Natural killer cell (primary cell): ENCODE data around the gene APIP. TPM values are rescaled to one million over a fixed set of nuclear protein-coding genes. Genes with fewer than 3 reads are reported as not detected.

ENCODE experiments used
- ATAC-seq, 3 donors: fragments of 150-1000 bp in 2 of 3; fragments of 200-7000 bp in 1 of 3; cut with Tn5 transposase; 1 replicate in 1 of 3; 2 replicates in 2 of 3; pipeline ENCODE4 v1.10.0; 2021; ENCODE audit warnings: mild to moderate bottlenecking in 2 of 3, moderate library complexity in 2 of 3
- DNase-seq, 2 donors: peaks; one replicate each; pipeline versions ENCODE4 v3.0.0 to v3.0.0-alpha.2; 2013 to 2021; ENCODE audit warnings: mixed read lengths in 1 of 2
- H3K27ac ChIP-seq: one replicate; pipeline ENCODE4 v1.5.1; 2013; ENCODE audit warnings: mild to moderate bottlenecking, low read length
- H3K27me3 ChIP-seq: one replicate; pipeline ENCODE4 v1.6.1; 2013; ENCODE audit warnings: low read length; ENCODE audit not compliant: control insufficient read depth, insufficient read depth
- H3K36me3 ChIP-seq: one replicate; pipeline ENCODE4 v1.6.1; 2013; ENCODE audit warnings: low read length; ENCODE audit not compliant: control insufficient read depth, insufficient read depth
- H3K4me1 ChIP-seq: one replicate; pipeline ENCODE4 v1.6.1; 2013; ENCODE audit warnings: low read length; ENCODE audit not compliant: control insufficient read depth, insufficient read depth
- H3K4me3 ChIP-seq: one replicate; pipeline ENCODE4 v1.5.1; 2013; ENCODE audit warnings: low read length
- H3K9me3 ChIP-seq: one replicate; pipeline ENCODE4 v1.6.1; 2013; ENCODE audit warnings: low read length; ENCODE audit not compliant: control insufficient read depth, insufficient read depth
- H3K27ac Mint-ChIP-seq, 2 donors: one replicate each; pipeline ENCODE4 v1.8.0; 2022; ENCODE audit warnings: mild to moderate bottlenecking in 2 of 2, mixed read lengths in 2 of 2, moderate library complexity in 1 of 2
- H3K27me3 Mint-ChIP-seq, 2 donors: one replicate each; pipeline ENCODE4 v1.8.0; 2022; ENCODE audit warnings: low read depth in 2 of 2, mixed read lengths in 2 of 2
- H3K36me3 Mint-ChIP-seq: one replicate; pipeline ENCODE4 v1.8.0; 2022; ENCODE audit warnings: mixed read lengths
- H3K4me1 Mint-ChIP-seq, 2 donors: one replicate each; pipeline ENCODE4 v1.8.0; 2022; ENCODE audit warnings: mixed read lengths in 2 of 2
- H3K4me3 Mint-ChIP-seq: one replicate; pipeline ENCODE4 v1.8.0; 2022; ENCODE audit warnings: mild to moderate bottlenecking, moderate library complexity, mixed read lengths
- H3K9me3 Mint-ChIP-seq, 2 donors: one replicate each; pipeline ENCODE4 v1.8.0; 2022; ENCODE audit warnings: mixed read lengths in 2 of 2
- CTCF ChIP-seq: fragments of 200-600 bp; IDR thresholded peaks from one replicate; pipeline ENCODE4 v1.8.0; 2022; ENCODE audit warnings: antibody characterized with exemption
- WGBS: methylation state at CpG from one replicate; pipeline ENCODE4 v1.1.7; 2013; ENCODE audit warnings: missing lambda C conversion rate; ENCODE audit not compliant: insufficient coverage; 5-methylcytosine and 5-hydroxymethylcytosine counted together
- intact Hi-C: fragments of 100-400 bp; cut with micrococcal nuclease; formaldehyde crosslinking; loops from one replicate; pipeline ENCODE4 v1.14.2; 2022
- total RNA-seq, 4 donors: library from RNA; stranded (reverse); fragments of 120-200 nt in 1 of 4; gene quantifications; one replicate each; pipeline versions ENCODE4 v1.2.3 to v1.2.4, GENCODE V29; 2013 to 2022

Gene APIP
- 1 to 10 TPM; 6.6 to 9.4 (median 8.1) TPM for total RNA-seq
- 25.5 TPM for total RNA-seq (2013)

- ATAC-seq: peak; percentile 86 to 94 (median 91)
- intact Hi-C loops: loop anchor here (2.0 to 5.0 kb wide), 2 partner anchors 251 to 811 kb away; partner anchors contain the start of gene NAT10
- Histone ChIP-seq H3K27me3 (no peaks in the 10 kb centered on the region), H3K27ac (peak within 1 kb of the TSS; percentile 90), H3K36me3 (no peaks in the 10 kb centered on the region), H3K4me3 (peak within 1 kb of the TSS; percentile 96), H3K4me1 (peaks cover 14% of the 10 kb centered on the region), H3K9me3 (no peaks in the 10 kb centered on the region)
- peaks cover 41% of the 10 kb centered on the region in 2 donors for H3K4me1 Mint-ChIP-seq
- H3K9me3 Mint-ChIP-seq: no peaks in the 10 kb centered on the region
- under 1% methylated on average over 79 of the region's 79 CpGs for WGBS
- peak within 1 kb of the TSS; percentile 95 to 98 for H3K27ac Mint-ChIP-seq
- no peaks in the 10 kb centered on the region for H3K36me3 Mint-ChIP-seq
- peak; percentile 88 to 94 for DNase-seq
- peak within 1 kb of the TSS; percentile 97 for H3K4me3 Mint-ChIP-seq
- TF ChIP-seq CTCF: no peak
- H3K27me3 Mint-ChIP-seq: no peaks in the 10 kb centered on the region
Measured at GRCh38 chr11:34916015-34916842, at the start of gene APIP, which contains the start of gene PDHX. Gene APIP, minus strand, starts transcription at chr11:34916379. Its CDS starts 95 bp downstream, at chr11:34916284. Gene PDHX, plus strand, starts transcription at chr11:34916618. Its CDS starts 38 bp downstream, at chr11:34916656.

- Histone ChIP-seq H3K4me3 (no peak overlapping the region), H3K27ac (no peak overlapping the region), H3K27me3 (no peaks in the 10 kb centered on the region), H3K36me3 (peaks cover 30% of the 10 kb centered on the region), H3K9me3 (no peaks in the 10 kb centered on the region), H3K4me1 (no peaks in the 10 kb centered on the region)
- ATAC-seq (no peak), DNase-seq (no peak)
- Mint-ChIP-seq H3K4me3 (no peak overlapping the region), H3K36me3 (no peaks in the 10 kb centered on the region), H3K9me3 (no peaks in the 10 kb centered on the region), H3K27me3 (no peaks in the 10 kb centered on the region), H3K4me1 (no peaks in the 10 kb centered on the region), H3K27ac (no peak overlapping the region)
- TF ChIP-seq CTCF: no peak
- WGBS: 100% methylated on average over 2 of the region's 3 CpGs
- intact Hi-C loops: no loop called here
Measured at GRCh38 chr11:34964610-34965331, 48.6 kb upstream of the APIP start.

- Mint-ChIP-seq H3K9me3 (no peaks in the 10 kb centered on the region), H3K4me1 (no peaks in the 10 kb centered on the region), H3K36me3 (no peaks in the 10 kb centered on the region), H3K27ac (no peak overlapping the region), H3K4me3 (no peak overlapping the region), H3K27me3 (no peaks in the 10 kb centered on the region)
- no peak overlapping the region for H3K4me3 ChIP-seq
- no peak for ATAC-seq
- TF ChIP-seq CTCF: no peak
- H3K4me1 ChIP-seq: no peaks in the 10 kb centered on the region
- DNase-seq: no peak
- H3K9me3 ChIP-seq: no peaks in the 10 kb centered on the region
- WGBS: over 99% methylated on average over 5 of the region's 5 CpGs
- H3K27me3 ChIP-seq: no peaks in the 10 kb centered on the region
- intact Hi-C loops: no loop called here
- H3K36me3 ChIP-seq: peaks cover 37% of the 10 kb centered on the region
- no peak overlapping the region for H3K27ac ChIP-seq
Measured at GRCh38 chr11:34963351-34963750, 47.2 kb upstream of the APIP start.
